ENCODE results near the gene ISOC2.
"Not testable (repeated sequence)": the region's sequence is repeated elsewhere in the genome, so short reads cannot be mapped to it uniquely, and the experiment has no call there.

ISOC2 gene

GRCh38 chr19:55456347-55456746 is 5.1 kb downstream of the ISOC2 start:
- DNase-seq, result no peak

- no peak for DNase-seq
These were observed 5.7 kb downstream of the ISOC2 start for GRCh38 chr19:55455576-55456235.

DNA sequence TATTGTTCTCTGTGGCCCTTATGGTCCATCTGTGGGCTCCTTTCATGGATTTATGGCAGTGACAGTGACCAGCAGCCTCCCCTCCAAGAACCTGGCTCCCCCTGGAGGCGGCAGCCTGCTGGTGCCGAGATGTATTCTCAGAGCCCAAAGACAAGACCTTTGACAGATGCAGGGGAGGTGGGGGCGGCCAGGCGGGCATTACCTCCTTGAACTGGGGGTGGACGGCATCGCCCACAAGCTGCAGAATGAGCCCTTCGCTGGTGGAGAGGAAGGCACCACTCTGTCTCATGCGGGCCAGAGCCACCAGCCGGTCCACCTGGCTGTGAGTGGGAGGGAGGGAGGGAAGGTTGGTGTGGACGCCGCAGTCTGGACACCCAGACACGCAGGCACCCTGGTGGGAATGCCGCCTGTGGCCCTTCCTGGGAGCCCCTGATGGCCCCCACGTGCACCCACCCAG is 6.6 kb downstream of the ISOC2 start:
- DNase-seq, result no peak

DNA sequence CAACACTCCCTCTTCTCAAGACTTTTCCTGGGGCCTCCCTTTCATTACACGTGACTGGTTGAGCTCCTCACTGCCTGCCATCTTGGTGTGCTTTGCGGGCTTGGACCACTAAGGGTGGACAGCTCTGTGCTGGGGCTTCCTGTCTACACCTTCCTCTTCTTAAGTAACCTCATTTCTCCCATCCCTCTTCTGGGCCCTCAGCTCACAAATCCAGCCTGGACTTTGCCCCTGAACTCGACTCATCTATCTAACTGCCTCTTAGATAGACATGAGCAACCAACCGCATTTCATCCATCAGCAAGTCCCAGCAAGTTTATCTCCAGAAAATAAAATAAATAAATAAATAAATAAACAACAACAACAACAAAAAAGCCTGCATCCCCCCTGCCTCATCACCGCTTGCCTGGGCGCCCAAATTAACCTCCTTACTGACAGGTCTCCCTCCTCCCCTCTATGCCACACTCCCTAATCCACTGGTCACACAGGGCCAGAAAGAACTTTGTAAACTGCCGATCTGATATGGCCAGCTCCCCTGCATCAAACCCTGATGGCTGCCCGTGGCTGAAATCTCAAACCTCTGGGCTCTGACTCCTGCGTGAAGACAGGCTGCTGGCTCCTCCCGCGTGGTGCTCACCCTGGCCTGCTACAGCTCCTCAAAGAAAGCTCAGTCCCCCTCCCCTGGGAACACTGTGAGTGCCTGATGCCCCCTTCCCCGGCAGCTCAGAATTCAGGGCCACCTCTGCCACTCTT is 7.8 kb downstream of the ISOC2 start:
- DNase-seq, result no peak

GRCh38 chr19:55452749-55453346 is 8.6 kb downstream of the ISOC2 start:
- DNase-seq, result peak; percentile 76

GRCh38 chr19:55451965-55452748 is 9.3 kb downstream of the ISOC2 start:
- DNase-seq, result no peak

- DNase-seq, result no peak
These were observed 10.1 kb downstream of the ISOC2 start for GRCh38 chr19:55451163-55451964.

GRCh38 chr19:55449469-55449868 is 12.0 kb downstream of the ISOC2 start:
- no peak for DNase-seq

- not testable (repeated sequence) for DNase-seq
These were observed 13.3 kb downstream of the ISOC2 start for GRCh38 chr19:55448175-55448490.

DNA sequence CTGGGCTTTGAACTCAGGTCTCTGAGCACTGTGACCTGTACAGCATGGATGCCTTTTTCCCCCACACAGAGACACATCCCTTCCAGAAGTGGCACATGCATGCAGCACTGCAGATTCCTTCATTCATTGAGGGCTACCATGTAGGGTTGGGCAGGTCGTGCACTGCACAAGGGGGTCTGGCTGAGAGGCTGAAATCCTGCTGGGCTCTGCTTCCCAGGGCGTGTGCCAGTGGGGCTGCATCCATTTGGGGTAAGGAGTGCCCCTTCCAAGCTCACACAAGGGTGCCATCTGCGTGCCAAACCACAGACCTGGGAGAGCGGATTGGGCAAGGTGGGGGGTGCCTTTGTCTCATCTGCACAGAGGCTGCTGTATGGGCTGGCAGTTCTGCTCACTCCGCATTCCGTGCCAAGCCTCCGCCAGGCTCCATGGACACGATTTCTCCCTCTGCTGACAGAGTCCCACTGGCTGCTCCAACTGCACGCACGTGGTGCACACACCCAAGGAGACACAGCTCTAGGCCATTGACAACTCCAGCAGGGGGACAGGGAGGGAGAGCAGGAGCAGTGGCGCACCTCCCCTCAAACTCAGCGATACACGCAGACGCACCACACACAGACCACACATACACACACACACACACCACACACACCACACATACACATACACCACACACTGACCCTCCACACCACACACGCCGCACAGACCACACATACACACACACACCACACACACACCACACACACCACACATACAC is 13.8 kb downstream of the ISOC2 start:
- peak; percentile 86 for DNase-seq

DNA sequence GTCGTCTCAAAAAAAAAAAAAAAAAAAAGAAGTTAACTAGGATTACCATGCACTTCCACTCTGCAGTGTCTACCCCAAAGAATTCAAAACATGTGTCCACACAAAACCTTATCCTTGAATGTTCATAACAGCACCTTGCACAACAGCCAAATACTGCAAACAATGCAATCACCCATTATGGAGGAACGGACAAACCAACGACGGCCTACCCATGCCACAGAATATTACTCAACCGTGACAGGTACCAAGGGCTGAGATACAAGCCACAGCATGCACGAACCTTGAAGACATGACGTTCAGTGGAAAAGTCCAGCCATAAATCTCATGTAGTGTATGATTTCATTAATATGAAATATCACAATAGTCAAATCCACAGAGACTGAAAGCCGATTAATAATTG is 15.4 kb downstream of the ISOC2 start:
- DNase-seq, result peak; percentile 66

- DNase-seq, result no peak
These were observed 16.8 kb downstream of the ISOC2 start for GRCh38 chr19:55444646-55445045.

GRCh38 chr19:55443824-55444480 is 17.5 kb downstream of the ISOC2 start:
- DNase-seq, result no peak

DNA sequence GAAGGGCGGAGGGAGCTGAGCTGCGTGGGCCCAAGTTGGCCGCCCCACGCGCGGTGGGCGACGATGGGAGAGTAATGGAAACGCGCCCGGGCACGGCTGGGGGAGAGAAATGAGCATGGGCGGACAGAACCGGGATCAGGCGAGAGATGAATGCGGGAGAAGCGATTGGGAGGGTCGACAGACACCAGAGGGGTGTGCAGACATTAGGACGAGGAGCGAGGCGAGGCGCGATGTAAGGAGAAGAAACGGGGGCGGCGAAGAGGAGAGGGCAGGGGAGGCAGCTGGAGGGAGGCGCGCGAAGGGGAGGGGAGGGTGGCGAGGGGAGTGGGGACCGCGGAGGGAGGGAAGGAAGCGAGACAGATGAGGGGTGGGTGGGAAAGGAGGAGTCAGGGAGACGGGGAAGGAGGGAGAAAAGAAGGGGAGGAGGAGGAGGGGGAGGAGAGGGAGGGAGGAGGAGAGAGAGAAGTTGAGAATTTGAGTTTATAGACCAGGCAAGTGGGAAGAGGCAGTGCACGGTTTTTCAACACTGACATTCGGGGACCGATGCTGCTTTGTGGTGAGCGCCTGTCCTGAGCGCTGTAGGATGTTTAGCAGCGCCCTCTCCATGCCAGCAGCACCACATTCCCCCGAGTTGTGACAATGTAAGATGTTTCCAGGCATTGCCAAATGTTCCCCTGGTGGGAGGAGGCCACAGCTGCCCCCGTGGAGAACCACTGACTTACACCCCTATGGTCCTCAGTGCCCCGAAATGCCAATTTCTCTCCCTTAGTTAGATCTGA is 18.2 kb downstream of the ISOC2 start, which contains the start of gene SHISA7:
Gene SHISA7, minus strand, starts transcription at position 256 of the 779 bp plus-strand sequence. CDS start 437 bp downstream, outside the sequence.
- DNase-seq, result peak; percentile 75

GRCh38 chr19:55442372-55442961 is 19.0 kb downstream of the ISOC2 start:
- peak; percentile 39 for DNase-seq

DNA sequence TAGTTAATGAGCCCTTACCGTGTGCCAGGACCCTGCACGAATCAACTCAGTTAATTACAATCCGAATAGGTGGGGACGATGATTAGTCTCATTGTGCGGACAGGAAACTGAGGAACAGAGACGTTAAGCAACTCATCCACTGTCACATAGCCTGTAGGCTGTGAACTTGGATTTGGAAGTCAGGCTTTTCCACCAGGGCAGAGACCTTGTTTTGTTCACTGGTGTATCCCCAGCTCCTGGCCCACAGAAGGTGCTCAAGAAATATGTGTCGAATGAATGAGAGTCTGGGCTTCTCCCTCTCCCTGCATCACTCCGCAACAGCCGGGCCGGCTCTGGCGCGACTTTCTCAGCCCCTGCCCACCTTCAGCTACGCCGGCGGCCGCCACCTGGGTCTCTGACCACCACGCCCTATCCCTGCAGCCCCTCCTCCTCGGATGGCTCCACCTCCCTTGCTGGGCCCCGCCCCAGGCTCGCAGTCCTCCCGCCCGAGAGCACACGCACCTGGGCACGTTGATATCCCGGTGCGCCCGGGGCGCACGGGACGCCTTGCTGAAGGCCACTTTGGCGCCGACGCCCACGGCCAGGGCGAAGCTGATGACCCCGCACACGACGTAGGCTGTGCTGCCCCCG is 19.6 kb downstream of the ISOC2 start:
- DNase-seq, result peak; percentile 74

DNA sequence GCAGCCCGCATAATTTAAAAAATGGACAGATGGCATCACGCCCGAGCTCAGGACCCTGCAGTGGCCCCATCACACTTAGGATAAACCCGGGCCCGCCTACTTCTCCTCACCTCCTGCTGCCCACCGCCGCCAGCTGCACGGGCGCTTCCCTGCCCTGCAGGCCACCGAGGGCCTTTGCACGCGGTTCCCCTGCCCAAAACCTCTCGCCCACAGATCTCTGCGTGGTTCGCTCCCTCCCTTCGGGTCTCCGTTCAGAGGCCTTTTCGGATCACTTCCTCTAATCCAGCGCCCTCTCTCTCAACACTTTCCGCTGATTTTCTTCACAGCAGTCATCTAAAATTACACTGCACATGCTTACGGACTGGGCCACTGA is 20.1 kb downstream of the ISOC2 start:
- no peak for DNase-seq

DNA sequence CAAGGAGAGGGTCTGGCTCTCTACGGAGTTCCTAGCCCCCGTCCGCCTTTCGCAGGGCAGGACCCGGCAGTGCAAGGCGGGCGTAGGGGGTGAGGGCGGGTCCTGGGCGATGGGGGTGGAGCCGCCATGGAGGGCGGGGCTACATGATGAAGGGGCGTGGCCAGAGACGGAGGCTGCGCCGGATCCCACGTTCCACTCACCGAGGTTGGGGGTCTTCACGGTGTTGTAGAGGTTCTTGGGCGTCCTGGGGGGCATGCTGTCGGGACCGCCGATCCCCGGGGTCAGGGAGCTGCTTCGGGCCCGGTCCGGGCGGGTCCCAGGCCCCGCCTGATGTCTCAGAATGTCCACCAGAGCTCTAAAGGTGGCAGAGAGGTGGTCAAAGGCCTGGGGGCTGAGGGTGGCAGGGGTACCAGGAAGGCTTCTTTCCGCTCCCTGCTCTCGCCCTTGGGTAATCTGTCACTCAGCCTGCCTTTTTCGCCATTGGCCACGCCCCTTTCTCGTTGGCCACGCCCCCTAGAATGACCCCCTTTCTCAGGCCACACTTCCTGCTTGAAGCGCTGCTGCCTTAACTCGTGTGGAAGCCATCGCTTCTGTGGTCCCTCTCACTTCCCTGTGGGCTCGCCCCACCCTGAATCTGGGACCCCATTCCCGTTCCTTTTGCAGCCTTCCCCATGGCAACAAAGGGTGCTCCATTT is 20.9 kb downstream of the ISOC2 start:
- DNase-seq, result no peak

GRCh38 chr19:55439052-55439451 is 22.4 kb downstream of the ISOC2 start:
- DNase-seq, result no peak

Data from DMS79 treated with DMSO at 0.1 percent for 48 hours (cell line).